Vagina (tissue), 2 donors: Measurements from ENCODE around the gene AKAP3.

Experiments used
- POLR2A ChIP-seq, 2 donors: fragments of 450-650 bp; IDR thresholded peaks; one replicate each; pipeline ENCODE4 v1.6.1; 2017; ENCODE audit warnings: antibody characterized with exemption in 2 of 2, mild to moderate bottlenecking in 2 of 2, moderate library complexity in 2 of 2
- POLR2AphosphoS5 ChIP-seq, 2 donors: sonication (generic); formaldehyde crosslinking; IDR thresholded peaks; one replicate each; pipeline ENCODE4 v1.9.0; 2017; ENCODE audit warnings: antibody characterized with exemption in 2 of 2, mild to moderate bottlenecking in 2 of 2, low read depth in 1 of 2; ENCODE audit not compliant: insufficient read depth in 1 of 2
- TF ChIP-seq, protein P1 (sequence below), 3 experiments: fragments of 450-650 bp in 2 of 3; fragments of 200-600 bp in 1 of 3; sonication (generic) in 1 of 3; IDR thresholded peaks; one replicate each; pipeline ENCODE4 v1.5.1; 2017 to 2019; ENCODE audit warnings: antibody characterized with exemption in 3 of 3, mild to moderate bottlenecking in 2 of 3, moderate library complexity in 2 of 3

GRCh38 chr12:4630262-4630661 lies 18.6 kb downstream of the AKAP3 start:
- TF ChIP-seq POLR2A (IDR thresholded peaks at IDR 0.05) (no peak), POLR2AphosphoS5 (IDR thresholded peaks at IDR 0.05; ENCODE audit: insufficient read depth in 1 of 2, low read depth in 1 of 2) (no peak)
- TF ChIP-seq, protein P1, sequence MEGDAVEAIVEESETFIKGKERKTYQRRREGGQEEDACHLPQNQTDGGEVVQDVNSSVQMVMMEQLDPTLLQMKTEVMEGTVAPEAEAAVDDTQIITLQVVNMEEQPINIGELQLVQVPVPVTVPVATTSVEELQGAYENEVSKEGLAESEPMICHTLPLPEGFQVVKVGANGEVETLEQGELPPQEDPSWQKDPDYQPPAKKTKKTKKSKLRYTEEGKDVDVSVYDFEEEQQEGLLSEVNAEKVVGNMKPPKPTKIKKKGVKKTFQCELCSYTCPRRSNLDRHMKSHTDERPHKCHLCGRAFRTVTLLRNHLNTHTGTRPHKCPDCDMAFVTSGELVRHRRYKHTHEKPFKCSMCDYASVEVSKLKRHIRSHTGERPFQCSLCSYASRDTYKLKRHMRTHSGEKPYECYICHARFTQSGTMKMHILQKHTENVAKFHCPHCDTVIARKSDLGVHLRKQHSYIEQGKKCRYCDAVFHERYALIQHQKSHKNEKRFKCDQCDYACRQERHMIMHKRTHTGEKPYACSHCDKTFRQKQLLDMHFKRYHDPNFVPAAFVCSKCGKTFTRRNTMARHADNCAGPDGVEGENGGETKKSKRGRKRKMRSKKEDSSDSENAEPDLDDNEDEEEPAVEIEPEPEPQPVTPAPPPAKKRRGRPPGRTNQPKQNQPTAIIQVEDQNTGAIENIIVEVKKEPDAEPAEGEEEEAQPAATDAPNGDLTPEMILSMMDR (IDR thresholded peaks at IDR 0.05): no peak
